Heart right ventricle (tissue), 16 donors: Measurements from ENCODE around the gene IPP. TPM values are rescaled to one million over a fixed set of nuclear protein-coding genes. Genes with fewer than 3 reads are reported as not detected.

ENCODE experiments used
- ATAC-seq, 8 donors: fragments of 200-7000 bp; cut with Tn5 transposase; one replicate each; pipeline ENCODE4 v1.9.1; 2020; ENCODE audit warnings: mild to moderate bottlenecking in 8 of 8, moderate library complexity in 8 of 8, moderate number of reproducible peaks in 1 of 8
- DNase-seq, 2 donors: peaks; one replicate each; pipeline ENCODE4 v3.0.0-alpha.2; 2020
- H3K27ac ChIP-seq, 10 donors: fragments of 200-600 bp; sonication (generic) in 2 of 10; one replicate each; pipeline versions ENCODE4 v1.5.0 to v1.8.0; 2020 to 2022; ENCODE audit warnings: mild to moderate bottlenecking in 3 of 10
- H3K27me3 ChIP-seq, 7 donors: fragments of 200-600 bp; one replicate each; pipeline ENCODE4 v1.8.0; 2021 to 2022; ENCODE audit warnings: mild to moderate bottlenecking in 2 of 7
- H3K36me3 ChIP-seq, 9 donors: fragments of 200-600 bp; sonication (generic) in 1 of 9; one replicate each; pipeline versions ENCODE4 v1.5.0 to v1.8.0; 2020 to 2022; ENCODE audit warnings: mild to moderate bottlenecking in 2 of 9
- H3K4me1 ChIP-seq, 9 donors: fragments of 200-600 bp; sonication (generic) in 1 of 9; one replicate each; pipeline versions ENCODE4 v1.5.0 to v1.8.0; 2020 to 2022; ENCODE audit warnings: mild to moderate bottlenecking in 4 of 9
- H3K4me3 ChIP-seq, 10 donors: fragments of 200-600 bp; sonication (generic) in 2 of 10; one replicate each; pipeline versions ENCODE4 v1.5.0 to v1.8.0; 2020 to 2022; ENCODE audit warnings: mild to moderate bottlenecking in 7 of 10, moderate library complexity in 2 of 10
- H3K9me3 ChIP-seq, 11 donors: fragments of 200-600 bp in 10 of 11; sonication (generic) in 2 of 11; one replicate each; pipeline versions ENCODE4 v1.5.0 to v1.8.0; 2013 to 2022; ENCODE audit warnings: mild to moderate bottlenecking in 2 of 11, control low read depth in 1 of 11, moderate library complexity in 1 of 11
- CTCF ChIP-seq, 9 donors: fragments of 200-600 bp; sonication (generic) in 2 of 9; IDR thresholded peaks; one replicate each; pipeline versions ENCODE4 v1.5.0 to v1.8.0; 2021 to 2022; ENCODE audit warnings: antibody characterized with exemption in 9 of 9, mild to moderate bottlenecking in 5 of 9, moderate library complexity in 1 of 9
- WGBS, 2 donors: extraction: QIAGEN DNeasy Blood & Tissue Kit; methylation state at CpG; one replicate each; pipeline ENCODE4 v1.1.7; 2013; ENCODE audit warnings: inconsistent platforms in 1 of 2; 5-methylcytosine and 5-hydroxymethylcytosine counted together
- intact Hi-C, 10 donors: fragments of 100-400 bp; cut with DNase I; formaldehyde crosslinking; loops; one replicate each; pipeline versions ENCODE4 v1.11.1 to v1.14.2; 2022
- polyA plus RNA-seq, 2 donors: library from polyadenylated mRNA; stranded (reverse); fragments of 200-250 nt; gene quantifications; one replicate each; pipeline ENCODE4 v1.2.3, GENCODE V29; 2013
- total RNA-seq, 10 donors: library from RNA; stranded (reverse); fragmentation: NEBNext Ultra II Directional in 3 of 10; extraction: Animal tissue kit (Norgen Biotek cat#: 25700) in 3 of 10; gene quantifications; one replicate each; pipeline versions ENCODE4 v1.2.1 to v1.2.4, GENCODE V29; 2021 to 2023
- donor health status: Arrhythmogenic right ventricular cardiomyopathy.
- donor health status: ischemic (EF 13 %, LVEDD 7.1; RV severe dilation, severe dysfunction).
- donor health status: healthy with polysubstance abuse.
- donor health status: DM: no; HTN: yes; CAD: no.
- donor health status: DM: no; HTN: no; CAD: no.
- donor health status: ischemic (EF 25% LVEDD 6.9; RV normal size, moderate dysfunction).
- donor health status: ischemic (EF 25% LVEDD 5.7; RV mildly dilated, moderate dysfunction).
- donor health status: healthy.
- donor health status: DM: yes; HTN: yes; CAD: no.
- donor health status: Ischemic cardiomyopathy.
- donor health status: ischemic (EF 35%, LVEDD 5.7; RV mildly dilated, moderate dysfunction).
- donor health status: nonischemic (EF 11% LVEDD 7.7; RV severe dilation, severe dysfunction).
- donor health status: DM: yes; HTN: yes; CAD: no.
- donor health status: PGD.
- donor health status: ischemic (EF 29% LVEDD 5.4; RV normal size, mild dysfunction).
- donor health status: nonischemic (EF 23%, LVEDD 6.1; RV moderate dilation, normal function).

IPP gene
- total and polyA plus RNA-seq, 12 donors: 2.1 to 30.0 (median 20.6) TPM

GRCh38 chr1:45775794-45776193 is 25.3 kb upstream of the IPP start:
- TF ChIP-seq CTCF (IDR thresholded peaks at IDR 0.05): no peak
- ATAC-seq (no peak), DNase-seq (no peak)
- H3K36me3 ChIP-seq: no peaks in the 10 kb centered on the region
- no peak overlapping the region for H3K27ac ChIP-seq
- H3K4me1 ChIP-seq: no peaks in the 10 kb centered on the region
- no peaks in the 10 kb centered on the region for H3K9me3 ChIP-seq
- H3K4me3 ChIP-seq: no peak overlapping the region
- intact Hi-C loops: no loop called here
- H3K27me3 ChIP-seq: peaks cover 0 to under 1% (median 0%) of the 10 kb centered on the region in 7 donors
- WGBS, 2 donors: 85 to 90% methylated on average over 3 of the region's 3 CpGs

GRCh38 chr1:45772971-45773370 is 22.5 kb upstream of the IPP start:
- ATAC-seq: no peak
- no peak overlapping the region for H3K4me3 ChIP-seq
- no peaks in the 10 kb centered on the region for H3K9me3 ChIP-seq
- H3K4me1 ChIP-seq: no peaks in the 10 kb centered on the region
- DNase-seq: no peak
- TF ChIP-seq CTCF (IDR thresholded peaks at IDR 0.05): no peak
- no peak overlapping the region for H3K27ac ChIP-seq
- 84 to 87% methylated on average over 3 of the region's 3 CpGs for WGBS, 2 donors
- intact Hi-C loops: no loop called here
- H3K27me3 ChIP-seq: no peaks in the 10 kb centered on the region
- H3K36me3 ChIP-seq: no peaks in the 10 kb centered on the region

- Histone ChIP-seq H3K27me3 (no peaks in the 10 kb centered on the region), H3K4me1 (no peaks in the 10 kb centered on the region), H3K27ac (no peak overlapping the region), H3K9me3 (no peaks in the 10 kb centered on the region), H3K4me3 (no peak overlapping the region), H3K36me3 (no peaks in the 10 kb centered on the region)
- ATAC-seq: no peak
- no peak for DNase-seq
- TF ChIP-seq CTCF (IDR thresholded peaks at IDR 0.05): no peak
- WGBS, 2 donors: 44 to 50% methylated on average over 4 of the region's 4 CpGs
- intact Hi-C loops: no loop called here
Measured at GRCh38 chr1:45769261-45769932, 18.9 kb upstream of the IPP start.

- WGBS, 2 donors: 62 to 74% methylated on average over 6 of the region's 6 CpGs
- H3K27ac ChIP-seq: no peak overlapping the region
- no peaks in the 10 kb centered on the region for H3K9me3 ChIP-seq
- no peaks in the 10 kb centered on the region for H3K36me3 ChIP-seq
- no peak overlapping the region for H3K4me3 ChIP-seq
- no peak for ATAC-seq
- H3K4me1 ChIP-seq: no peaks in the 10 kb centered on the region
- no peaks in the 10 kb centered on the region for H3K27me3 ChIP-seq
- intact Hi-C loops: no loop called here
- DNase-seq: no peak
- TF ChIP-seq CTCF (IDR thresholded peaks at IDR 0.05): no peak
Measured at GRCh38 chr1:45767035-45767434, 16.6 kb upstream of the IPP start.
